Measurements from ENCODE around the gene ABCA7.

The ABCA7 gene

DNA sequence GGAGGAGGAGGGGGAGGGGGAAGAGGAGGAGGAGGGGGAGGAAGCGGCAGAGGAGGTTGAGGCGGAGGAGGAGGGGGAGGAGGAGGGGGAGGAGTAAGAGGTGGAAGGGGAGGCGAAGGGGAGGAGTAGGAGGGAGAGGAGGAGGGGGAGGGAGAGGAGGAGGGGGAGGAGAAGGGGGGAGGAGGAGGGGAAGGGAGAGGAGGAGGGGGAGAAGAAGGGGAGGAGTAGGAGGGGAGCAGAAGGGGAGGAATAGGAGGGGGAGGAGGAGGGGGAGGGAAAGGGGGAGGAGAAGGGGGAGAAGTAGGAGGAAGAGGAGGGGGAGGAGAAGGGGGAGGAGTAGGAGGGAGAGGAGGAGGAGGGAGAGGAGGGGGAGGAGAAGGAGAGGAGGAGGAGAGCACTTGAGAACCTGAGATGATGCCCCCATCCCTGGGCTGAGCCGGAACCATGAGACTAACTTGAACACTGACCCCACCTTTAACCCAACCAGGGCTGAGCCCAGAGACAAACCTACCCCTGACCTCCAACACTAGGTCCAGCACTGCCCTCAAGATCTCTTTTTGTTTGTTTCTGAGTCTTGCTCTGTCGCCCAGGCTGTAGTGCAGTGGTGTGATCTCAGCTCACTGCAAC, 12.6 kb downstream of the ABCA7 start:
- DNase-seq (ENCODE audit: extremely low read depth, low read depth) = no peak
- TF ChIP-seq, protein P1, sequence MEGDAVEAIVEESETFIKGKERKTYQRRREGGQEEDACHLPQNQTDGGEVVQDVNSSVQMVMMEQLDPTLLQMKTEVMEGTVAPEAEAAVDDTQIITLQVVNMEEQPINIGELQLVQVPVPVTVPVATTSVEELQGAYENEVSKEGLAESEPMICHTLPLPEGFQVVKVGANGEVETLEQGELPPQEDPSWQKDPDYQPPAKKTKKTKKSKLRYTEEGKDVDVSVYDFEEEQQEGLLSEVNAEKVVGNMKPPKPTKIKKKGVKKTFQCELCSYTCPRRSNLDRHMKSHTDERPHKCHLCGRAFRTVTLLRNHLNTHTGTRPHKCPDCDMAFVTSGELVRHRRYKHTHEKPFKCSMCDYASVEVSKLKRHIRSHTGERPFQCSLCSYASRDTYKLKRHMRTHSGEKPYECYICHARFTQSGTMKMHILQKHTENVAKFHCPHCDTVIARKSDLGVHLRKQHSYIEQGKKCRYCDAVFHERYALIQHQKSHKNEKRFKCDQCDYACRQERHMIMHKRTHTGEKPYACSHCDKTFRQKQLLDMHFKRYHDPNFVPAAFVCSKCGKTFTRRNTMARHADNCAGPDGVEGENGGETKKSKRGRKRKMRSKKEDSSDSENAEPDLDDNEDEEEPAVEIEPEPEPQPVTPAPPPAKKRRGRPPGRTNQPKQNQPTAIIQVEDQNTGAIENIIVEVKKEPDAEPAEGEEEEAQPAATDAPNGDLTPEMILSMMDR (IDR thresholded peaks at IDR 0.05; ENCODE audit: low read depth, low read length) = no peak

DNA sequence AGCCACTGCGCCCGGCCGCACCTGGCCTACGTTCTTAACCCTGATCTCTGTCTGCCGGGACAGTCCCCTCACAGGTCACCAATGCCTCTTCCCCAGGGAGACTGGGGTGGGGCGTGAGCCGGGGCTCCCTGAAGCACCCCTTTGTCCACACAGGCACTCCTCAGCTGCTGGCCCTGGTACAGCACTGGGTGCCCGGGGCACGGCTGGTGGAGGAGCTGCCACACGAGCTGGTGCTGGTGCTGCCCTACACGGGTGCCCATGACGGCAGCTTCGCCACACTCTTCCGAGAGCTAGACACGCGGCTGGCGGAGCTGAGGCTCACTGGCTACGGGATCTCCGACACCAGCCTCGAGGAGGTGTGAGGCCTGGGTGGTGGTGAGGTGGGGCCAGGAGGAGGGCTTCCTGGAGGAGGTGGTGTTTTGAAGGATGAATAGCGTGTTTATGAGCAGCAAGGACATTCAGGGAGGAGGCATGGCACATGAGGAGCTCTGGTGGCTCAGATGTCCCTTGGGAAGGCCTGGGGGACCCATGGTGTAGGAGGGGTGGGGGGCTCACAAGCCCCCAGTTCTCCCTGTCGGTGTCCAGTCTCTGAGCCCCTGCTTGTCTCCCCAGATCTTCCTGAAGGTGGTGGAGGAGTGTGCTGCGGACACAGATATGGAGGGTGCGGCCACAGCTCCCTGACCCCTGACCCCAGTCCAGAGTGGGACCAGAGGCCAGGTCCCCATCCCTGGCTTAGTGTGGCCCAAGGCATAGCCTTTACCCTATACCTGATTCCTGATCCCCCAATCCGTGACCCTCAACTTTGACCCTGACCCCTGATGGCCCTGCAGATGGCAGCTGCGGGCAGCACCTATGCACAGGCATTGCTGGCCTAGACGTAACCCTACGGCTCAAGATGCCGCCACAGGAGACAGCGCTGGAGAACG, 13.5 kb downstream of the ABCA7 start:
- no peak for DNase-seq (ENCODE audit: extremely low read depth, low read depth)
- TF ChIP-seq, protein P1 (IDR thresholded peaks at IDR 0.05; ENCODE audit: low read depth, low read length) = no peak

DNA sequence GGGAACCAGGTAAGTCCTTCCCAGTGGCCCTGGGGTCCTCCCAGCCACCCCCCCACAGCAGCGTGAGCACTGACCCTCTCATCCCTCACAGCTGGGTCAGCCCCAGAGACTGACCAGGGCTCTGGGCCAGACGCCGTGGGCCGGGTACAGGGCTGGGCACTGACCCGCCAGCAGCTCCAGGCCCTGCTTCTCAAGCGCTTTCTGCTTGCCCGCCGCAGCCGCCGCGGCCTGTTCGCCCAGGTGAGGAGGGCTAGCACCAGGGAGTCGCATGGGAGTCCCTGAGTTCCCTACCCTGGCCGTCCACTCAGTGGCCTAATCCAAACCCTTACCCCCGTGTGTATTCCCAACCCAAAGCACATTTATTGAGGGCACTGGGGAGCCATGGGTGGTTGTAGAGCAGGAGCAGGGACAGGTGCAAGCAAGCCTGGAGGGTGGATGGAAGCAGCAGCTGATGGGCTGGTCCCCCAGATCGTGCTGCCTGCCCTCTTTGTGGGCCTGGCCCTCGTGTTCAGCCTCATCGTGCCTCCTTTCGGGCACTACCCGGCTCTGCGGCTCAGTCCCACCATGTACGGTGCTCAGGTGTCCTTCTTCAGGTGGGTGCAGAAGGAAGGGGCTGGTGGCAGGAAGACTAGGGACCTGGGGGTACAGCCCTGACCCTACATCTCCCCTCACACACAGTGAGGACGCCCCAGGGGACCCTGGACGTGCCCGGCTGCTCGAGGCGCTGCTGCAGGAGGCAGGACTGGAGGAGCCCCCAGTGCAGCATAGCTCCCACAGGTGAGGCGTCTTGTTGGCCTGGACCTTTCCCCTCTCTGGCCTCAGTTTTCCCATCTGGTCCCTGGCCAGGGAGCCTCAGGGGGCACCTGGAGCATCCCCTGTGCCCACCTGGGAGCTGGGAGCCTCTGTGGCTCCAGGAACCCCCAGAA, 14.5 kb downstream of the ABCA7 start:
- TF ChIP-seq, protein P1 (IDR thresholded peaks at IDR 0.05; ENCODE audit: low read depth, low read length) = no peak
- DNase-seq (ENCODE audit: extremely low read depth, low read depth) = no peak

DNA sequence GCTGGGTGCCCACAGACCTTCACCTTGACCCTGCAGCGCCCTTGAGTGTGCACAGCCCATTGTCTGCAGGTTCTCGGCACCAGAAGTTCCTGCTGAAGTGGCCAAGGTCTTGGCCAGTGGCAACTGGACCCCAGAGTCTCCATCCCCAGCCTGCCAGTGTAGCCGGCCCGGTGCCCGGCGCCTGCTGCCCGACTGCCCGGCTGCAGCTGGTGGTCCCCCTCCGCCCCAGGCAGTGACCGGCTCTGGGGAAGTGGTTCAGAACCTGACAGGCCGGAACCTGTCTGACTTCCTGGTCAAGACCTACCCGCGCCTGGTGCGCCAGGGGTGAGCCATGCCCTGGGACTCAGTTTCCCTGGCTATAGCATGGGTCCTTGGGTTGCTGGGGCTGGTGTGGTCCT, 15.1 kb downstream of the ABCA7 start:
- TF ChIP-seq, protein P1 (IDR thresholded peaks at IDR 0.05; ENCODE audit: low read depth, low read length) = no peak
- no peak for DNase-seq (ENCODE audit: extremely low read depth, low read depth)

DNA sequence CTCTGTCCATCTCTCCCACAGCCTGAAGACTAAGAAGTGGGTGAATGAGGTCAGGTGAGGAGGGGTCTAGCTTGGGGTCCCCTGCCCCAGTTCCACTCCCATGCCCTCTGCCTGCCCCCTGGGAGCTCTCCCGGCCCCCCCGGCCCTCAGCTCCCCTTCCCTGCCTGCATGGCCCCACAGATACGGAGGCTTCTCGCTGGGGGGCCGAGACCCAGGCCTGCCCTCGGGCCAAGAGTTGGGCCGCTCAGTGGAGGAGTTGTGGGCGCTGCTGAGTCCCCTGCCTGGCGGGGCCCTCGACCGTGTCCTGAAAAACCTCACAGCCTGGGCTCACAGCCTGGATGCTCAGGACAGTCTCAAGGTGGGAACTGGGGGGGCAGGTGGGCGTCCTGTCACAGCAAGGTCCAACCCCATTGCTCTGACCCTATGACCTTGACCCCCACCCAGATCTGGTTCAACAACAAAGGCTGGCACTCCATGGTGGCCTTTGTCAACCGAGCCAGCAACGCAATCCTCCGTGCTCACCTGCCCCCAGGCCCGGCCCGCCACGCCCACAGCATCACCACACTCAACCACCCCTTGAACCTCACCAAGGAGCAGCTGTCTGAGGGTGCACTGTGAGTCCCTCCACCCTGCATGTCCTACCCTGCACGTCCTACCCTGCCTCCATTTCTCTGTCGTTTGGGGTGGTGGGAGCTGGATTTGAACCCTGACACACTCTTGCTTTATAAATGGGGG, 16.1 kb downstream of the ABCA7 start:
- DNase-seq (ENCODE audit: extremely low read depth, low read depth) = no peak
- TF ChIP-seq, protein P1 (IDR thresholded peaks at IDR 0.05; ENCODE audit: low read depth, low read length) = no peak

DNA sequence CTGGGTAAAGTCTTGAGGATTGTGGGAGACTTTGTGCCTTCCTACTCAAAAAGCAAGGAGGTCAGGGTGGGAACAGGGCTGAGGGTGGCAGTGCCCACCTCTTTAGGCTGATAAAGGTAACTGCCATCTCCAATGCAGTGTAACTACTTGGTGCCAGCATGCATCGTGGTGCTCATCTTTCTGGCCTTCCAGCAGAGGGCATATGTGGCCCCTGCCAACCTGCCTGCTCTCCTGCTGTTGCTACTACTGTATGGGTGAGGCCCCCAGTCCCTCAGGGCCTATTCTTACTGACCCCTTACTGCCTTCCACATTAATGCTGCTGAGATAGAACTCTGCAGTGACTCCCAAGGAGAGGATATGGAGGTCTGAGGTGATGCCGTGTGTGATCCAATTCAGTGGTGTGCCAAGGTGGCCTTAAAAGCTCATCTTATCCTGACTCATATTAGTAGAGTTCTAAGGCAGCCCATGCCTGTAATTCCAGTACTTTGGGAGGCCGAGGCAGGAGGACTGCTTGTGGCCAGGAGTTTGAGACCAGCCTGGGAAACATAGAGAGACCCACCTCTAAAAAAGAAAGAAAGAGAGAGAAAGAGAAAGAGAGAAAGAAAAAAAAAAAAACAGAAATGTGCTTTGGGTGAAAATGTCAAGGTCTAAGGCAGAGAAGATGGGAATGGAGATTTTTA, 17.4 kb downstream of the ABCA7 start:
- no peak for DNase-seq (ENCODE audit: extremely low read depth, low read depth)
- TF ChIP-seq, protein P1 (IDR thresholded peaks at IDR 0.05; ENCODE audit: low read depth, low read length) = no peak

All from AG09319 (cell line).